GM10847 (cell line): ENCODE data around the gene ADM2.
A peak's percentile ranks its signal among the peaks of the same experiment; 100 is the strongest.

ENCODE experiments used
- POLR2A ChIP-seq: IDR thresholded peaks from 2 replicates; pipeline ENCODE4 v1.6.1; 2011; ENCODE audit not compliant: insufficient read length; ENCODE audit errors: extremely low read depth

Gene ADM2

GRCh38 chr22:50504369-50505211 lies 23.2 kb downstream of the ADM2 start:
- TF ChIP-seq POLR2A, result no peak

- no peak for TF ChIP-seq POLR2A
Measured at GRCh38 chr22:50505276-50505775, 24.0 kb downstream of the ADM2 start.

GRCh38 chr22:50505776-50506610 lies 24.6 kb downstream of the ADM2 start:
- no peak for TF ChIP-seq POLR2A

GRCh38 chr22:50506611-50507420 lies 25.5 kb downstream of the ADM2 start:
- no peak for TF ChIP-seq POLR2A

GRCh38 chr22:50507421-50507990 lies 26.2 kb downstream of the ADM2 start, which contains the start of gene LMF2:
LMF2 (minus strand) TSS chr22:50507702; CDS start chr22:50507675, 27 bp downstream.
- peak; percentile 64 for TF ChIP-seq POLR2A

- TF ChIP-seq POLR2A, result peak; percentile 75
Measured at GRCh38 chr22:50507991-50508884, 26.9 kb downstream of the ADM2 start, which contains the start of gene NCAPH2. NCAPH2 (plus strand) TSS chr22:50508224; CDS start chr22:50508338, 114 bp downstream.

- TF ChIP-seq POLR2A, result no peak
Measured at GRCh38 chr22:50508897-50509296, 27.6 kb downstream of the ADM2 start.

- TF ChIP-seq POLR2A, result no peak
Measured at GRCh38 chr22:50513175-50513574, 31.8 kb downstream of the ADM2 start.

- TF ChIP-seq POLR2A, result no peak
Measured at GRCh38 chr22:50516068-50516467, 34.7 kb downstream of the ADM2 start.

GRCh38 chr22:50516891-50517290 lies 35.5 kb downstream of the ADM2 start:
- TF ChIP-seq POLR2A, result no peak

GRCh38 chr22:50517495-50518260 lies 36.3 kb downstream of the ADM2 start:
- no peak for TF ChIP-seq POLR2A

GRCh38 chr22:50518606-50519005 lies 37.3 kb downstream of the ADM2 start:
- TF ChIP-seq POLR2A, result no peak

GRCh38 chr22:50519151-50519550 lies 37.8 kb downstream of the ADM2 start:
- no peak for TF ChIP-seq POLR2A
